Endothelial cell of umbilical vein (primary cell): ENCODE measurements around the gene PNLDC1. TPM values are rescaled to one million over a fixed set of nuclear protein-coding genes. Genes with fewer than 3 reads are reported as not detected.
"Not testable (repeated sequence)": the region's sequence is repeated elsewhere in the genome, so short reads cannot be mapped to it uniquely, and the experiment has no call there.

Source experiments
- BruUV-seq: library from RNA; stranded (reverse); fragments of 400-500 nt; replicated peaks from 2 replicates; lab custom pipeline; 2021; lab: Mats Ljungman, UMichigan
- CTCF ChIA-PET: fragments of 300-600, 350-600 bp; sonication (Branson Sonifier 250); formaldehyde crosslinking; loops from one replicate; lab custom pipeline; 2021; ENCODE audit warnings: antibody characterized with exemption, inconsistent platforms; lab: Charles Lee
- POLR2A ChIA-PET: fragments of 300-600, 350-600 bp; sonication (Branson Sonifier 250); formaldehyde crosslinking; loops from one replicate; lab custom pipeline; 2021; ENCODE audit warnings: antibody characterized with exemption, inconsistent platforms; lab: Charles Lee
- DNase-seq: peaks from one replicate; pipeline ENCODE4 v3.0.0-alpha.2; 2011; ENCODE audit warnings: low read depth, low spot score
- FAIRE-seq: peaks from 2 replicates; lab custom pipeline; 2011; peaks lifted over from hg19 to GRCh38; lab: Jason Lieb, UNC
- H2AFZ ChIP-seq: 2 replicates; pipeline ENCODE4 v1.6.0; 2012; ENCODE audit warnings: low read depth, low read length, control low read depth, inconsistent platforms
- H3K27ac ChIP-seq: 2 replicates; pipeline ENCODE4 v1.5.1; 2011; ENCODE audit warnings: low read depth, mild to moderate bottlenecking, control low read depth, low read length, moderate library complexity; ENCODE audit not compliant: insufficient read depth
- H3K27me3 ChIP-seq, 2 experiments: 2 replicates each; pipeline versions ENCODE4 v1.6.0 to v1.6.1; 2011; ENCODE audit warnings: low read length in 2 of 2, mixed read lengths in 1 of 2; ENCODE audit not compliant: control insufficient read depth in 2 of 2, insufficient read depth in 2 of 2
- H3K36me3 ChIP-seq, 2 experiments: 2 replicates in 1 of 2; 3 replicates in 1 of 2; pipeline ENCODE4 v1.5.1; 2011; ENCODE audit warnings: low read length in 2 of 2, mild to moderate bottlenecking in 1 of 2, moderate library complexity in 1 of 2; ENCODE audit not compliant: control insufficient read depth in 2 of 2, insufficient read depth in 2 of 2; ENCODE audit errors: extremely low read depth in 1 of 2
- H3K4me1 ChIP-seq: 3 replicates; pipeline ENCODE4 v1.5.1; 2011; ENCODE audit warnings: mild to moderate bottlenecking, low read length; ENCODE audit not compliant: control insufficient read depth, insufficient read depth; ENCODE audit errors: extremely low read depth
- H3K4me2 ChIP-seq: 2 replicates; pipeline ENCODE4 v1.6.1; 2011; ENCODE audit warnings: low read length, control low read depth, mixed read lengths; ENCODE audit not compliant: insufficient read depth
- H3K4me3 ChIP-seq, 3 experiments: fragments of 200-600 bp in 1 of 3; sonication (generic), shearing (Covaris generic) in 1 of 3; replicated peaks in 1 of 3; 2 replicates each; pipeline ENCODE4 v1.5.1; 2011 to 2016; ENCODE audit warnings: control low read depth in 3 of 3, low read length in 3 of 3, mild to moderate bottlenecking in 2 of 3, inconsistent platforms in 1 of 3, low read depth in 1 of 3, moderate library complexity in 1 of 3; ENCODE audit not compliant: insufficient read depth in 1 of 3
- H3K79me2 ChIP-seq: 2 replicates; pipeline ENCODE4 v1.6.0; 2012; ENCODE audit warnings: low read length, inconsistent platforms; ENCODE audit not compliant: control insufficient read depth, insufficient read depth
- H3K9ac ChIP-seq: replicated peaks from 2 replicates; pipeline ENCODE3; 2011; ENCODE audit warnings: low read length, control low read depth; ENCODE audit not compliant: insufficient read depth; ENCODE audit errors: extremely low read depth
- H3K9me1 ChIP-seq: replicated peaks from 3 replicates; pipeline ENCODE4 v1.6.0; 2011; ENCODE audit warnings: mild to moderate bottlenecking, low read length; ENCODE audit not compliant: control insufficient read depth, insufficient read depth; ENCODE audit errors: extremely low read depth
- H3K9me3 ChIP-seq: replicated peaks from 2 replicates; pipeline ENCODE4 v1.5.1; 2012; ENCODE audit warnings: low read length, inconsistent platforms; ENCODE audit not compliant: control insufficient read depth, insufficient read depth
- H4K20me1 ChIP-seq: replicated peaks from 2 replicates; pipeline ENCODE3; 2011; ENCODE audit warnings: mild to moderate bottlenecking, low read length; ENCODE audit not compliant: control insufficient read depth, insufficient read depth; ENCODE audit errors: extremely low read depth
- EZH2 ChIP-seq: IDR thresholded peaks from 2 replicates; pipeline ENCODE4 v1.6.1; 2012; ENCODE audit warnings: borderline replicate concordance, low read depth, mild to moderate bottlenecking, moderate library complexity, low read length, inconsistent platforms; ENCODE audit not compliant: severe bottlenecking
- FOS ChIP-seq: IDR thresholded peaks from 2 replicates; pipeline ENCODE4 v1.6.1; 2011; ENCODE audit warnings: mild to moderate bottlenecking, low read length, moderate library complexity, borderline replicate concordance; ENCODE audit not compliant: insufficient read depth
- GATA2 ChIP-seq: IDR thresholded peaks from 2 replicates; pipeline ENCODE4 v1.7.0; 2011; ENCODE audit warnings: low read depth, mild to moderate bottlenecking, moderate library complexity, mixed read lengths, low read length; ENCODE audit not compliant: insufficient read length, insufficient read depth
- JUN ChIP-seq: IDR thresholded peaks from 2 replicates; pipeline ENCODE4 v1.6.1; 2011; ENCODE audit warnings: borderline replicate concordance, low read depth; ENCODE audit not compliant: insufficient read length, insufficient read depth
- MYC ChIP-seq: IDR thresholded peaks from one replicate; pipeline ENCODE4 v1.6.1; 2011; ENCODE audit warnings: mild to moderate bottlenecking, low read depth, low read length
- POLR2A ChIP-seq: IDR thresholded peaks from 2 replicates; pipeline ENCODE4 v1.6.1; 2012; ENCODE audit warnings: low read depth, mild to moderate bottlenecking, control low read depth, low read length
- POLR2AphosphoS5 ChIP-seq: IDR thresholded peaks from 2 replicates; pipeline ENCODE4 v1.6.1; 2012; ENCODE audit warnings: low read depth, mild to moderate bottlenecking, control low read depth, low read length, moderate library complexity; ENCODE audit not compliant: insufficient read depth
- dilution Hi-C: fragments of 300-500 bp; cut with MboI; formaldehyde crosslinking; loops from one replicate; pipeline ENCODE4 v1.15.0; 2019; ENCODE audit warnings: low sequenced_read_pairs; ENCODE audit not compliant: extremely low pct_ligation_motif_present
- intact Hi-C: fragments of 100-400 bp; cut with micrococcal nuclease; formaldehyde crosslinking; loops from one replicate; pipeline ENCODE4 v1.10.0; 2022
- polyA plus RNA-seq, 4 experiments: library from polyadenylated mRNA; depleted of rRNA in 3 of 4; stranded (reverse) in 3 of 4; unstranded in 1 of 4; fragments of >200 nt; gene quantifications; 2 replicates each; pipeline versions ENCODE4 v1.2.1 to v1.2.3, GENCODE V29; 2011 to 2012; ENCODE audit warnings: missing spikeins in 1 of 4
- total RNA-seq: library from RNA; stranded (reverse); gene quantifications from 2 replicates; pipeline ENCODE4 v1.2.3, GENCODE V29; 2021
- TF ChIP-seq, protein P1 (sequence below): IDR thresholded peaks from 2 replicates; pipeline ENCODE4 v1.6.1; 2011; ENCODE audit not compliant: insufficient read depth, insufficient read length
- TF ChIP-seq, protein P2 (sequence below), 2 donors: IDR thresholded peaks; 1 replicate in 1 of 2; 2 replicates in 1 of 2; pipeline ENCODE4 v1.5.1; 2011; ENCODE audit warnings: low read length in 2 of 2, mild to moderate bottlenecking in 2 of 2, moderate library complexity in 2 of 2, control low read depth in 1 of 2, inconsistent platforms in 1 of 2, low read depth in 1 of 2; ENCODE audit not compliant: insufficient read depth in 1 of 2; ENCODE audit errors: extremely low read depth in 1 of 2

The PNLDC1 gene
- total and polyA plus RNA-seq, 2 donors (not counting 3 experiments of a cell fraction or from before 2014, with no cell fraction given): not detected

DNA sequence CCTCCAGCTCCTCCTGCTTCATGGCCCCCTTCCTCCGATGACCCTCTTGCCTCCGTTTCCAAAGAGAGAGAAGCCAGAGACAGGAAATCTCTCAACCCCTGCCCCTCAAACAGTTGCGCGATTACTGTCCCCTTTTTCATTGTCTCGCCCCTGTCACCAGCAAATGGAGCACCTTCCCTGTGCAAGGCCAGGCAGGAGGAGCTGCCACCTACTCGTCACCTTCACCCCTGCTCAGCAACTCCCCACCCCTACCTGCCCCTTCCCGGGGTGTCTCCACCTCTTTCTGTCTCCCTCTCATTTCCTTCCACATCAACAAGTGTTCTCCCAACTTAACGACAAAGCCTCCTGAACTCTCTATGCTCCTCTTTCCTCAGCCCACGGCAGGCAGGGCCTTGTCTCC lies 13.7 kb downstream of the PNLDC1 start:
- Histone ChIP-seq H3K27ac (no peak overlapping the region), H4K20me1 (no peaks in the 10 kb centered on the region), H3K27me3 (no peaks in the 10 kb centered on the region), H3K4me1 (no peaks in the 10 kb centered on the region), H3K4me2 (no peak overlapping the region), H3K79me2 (no peaks in the 10 kb centered on the region), H3K36me3 (no peaks in the 10 kb centered on the region), H3K4me3 (no peak overlapping the region), H2AFZ (no peak overlapping the region), H3K9me3 (no peaks in the 10 kb centered on the region), H3K9ac (no peak overlapping the region), H3K9me1 (no peaks in the 10 kb centered on the region)
- TF ChIP-seq FOS (no peak), MYC (no peak), POLR2A (no peak), GATA2 (no peak)
- TF ChIP-seq, protein P1, sequence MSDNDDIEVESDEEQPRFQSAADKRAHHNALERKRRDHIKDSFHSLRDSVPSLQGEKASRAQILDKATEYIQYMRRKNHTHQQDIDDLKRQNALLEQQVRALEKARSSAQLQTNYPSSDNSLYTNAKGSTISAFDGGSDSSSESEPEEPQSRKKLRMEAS: no peak
- intact Hi-C loops (no loop called here), dilution Hi-C loops (no loop called here)
- ChIA-PET POLR2A (no interaction called here), CTCF (no interaction called here)
- DNase-seq: no peak
- no peak for FAIRE-seq
- no TSS peak for BruUV-seq

DNA sequence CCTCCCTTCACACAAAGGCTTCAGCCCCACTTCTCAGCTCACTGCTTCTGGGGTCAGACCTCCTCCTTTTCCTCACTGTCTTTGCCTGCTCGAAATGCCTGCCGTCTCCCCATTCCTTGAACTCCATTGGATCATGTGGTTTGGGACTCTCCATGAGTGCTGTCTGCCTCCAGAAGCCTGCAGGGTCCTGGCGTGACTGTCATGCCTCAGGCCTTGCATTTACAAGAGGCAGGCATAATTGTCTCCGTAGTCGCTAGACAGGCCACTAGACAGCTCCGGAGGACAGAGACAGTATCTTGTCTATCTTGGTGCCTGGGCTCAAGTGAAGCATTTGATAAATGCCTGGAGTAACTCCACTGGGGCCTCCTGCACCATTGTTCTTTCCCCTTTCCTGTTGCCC lies 15.3 kb downstream of the PNLDC1 start:
- intact Hi-C loops: no loop called here
- POLR2A ChIA-PET: no interaction called here
- no peak for DNase-seq
- Histone ChIP-seq H3K27me3 (no peaks in the 10 kb centered on the region), H3K4me3 (no peak overlapping the region), H3K9me1 (no peaks in the 10 kb centered on the region), H3K9me3 (no peaks in the 10 kb centered on the region), H3K4me1 (no peaks in the 10 kb centered on the region), H3K27ac (no peak overlapping the region), H4K20me1 (no peaks in the 10 kb centered on the region), H3K79me2 (no peaks in the 10 kb centered on the region), H3K36me3 (no peaks in the 10 kb centered on the region), H3K9ac (no peak overlapping the region), H3K4me2 (no peak overlapping the region), H2AFZ (no peak overlapping the region)
- no TSS peak for BruUV-seq
- FAIRE-seq: no peak
- TF ChIP-seq POLR2AphosphoS5 (no peak), JUN (no peak), POLR2A (no peak), MYC (no peak), GATA2 (no peak), EZH2 (no peak)
- TF ChIP-seq, protein P1: no peak
- TF ChIP-seq, protein P2, sequence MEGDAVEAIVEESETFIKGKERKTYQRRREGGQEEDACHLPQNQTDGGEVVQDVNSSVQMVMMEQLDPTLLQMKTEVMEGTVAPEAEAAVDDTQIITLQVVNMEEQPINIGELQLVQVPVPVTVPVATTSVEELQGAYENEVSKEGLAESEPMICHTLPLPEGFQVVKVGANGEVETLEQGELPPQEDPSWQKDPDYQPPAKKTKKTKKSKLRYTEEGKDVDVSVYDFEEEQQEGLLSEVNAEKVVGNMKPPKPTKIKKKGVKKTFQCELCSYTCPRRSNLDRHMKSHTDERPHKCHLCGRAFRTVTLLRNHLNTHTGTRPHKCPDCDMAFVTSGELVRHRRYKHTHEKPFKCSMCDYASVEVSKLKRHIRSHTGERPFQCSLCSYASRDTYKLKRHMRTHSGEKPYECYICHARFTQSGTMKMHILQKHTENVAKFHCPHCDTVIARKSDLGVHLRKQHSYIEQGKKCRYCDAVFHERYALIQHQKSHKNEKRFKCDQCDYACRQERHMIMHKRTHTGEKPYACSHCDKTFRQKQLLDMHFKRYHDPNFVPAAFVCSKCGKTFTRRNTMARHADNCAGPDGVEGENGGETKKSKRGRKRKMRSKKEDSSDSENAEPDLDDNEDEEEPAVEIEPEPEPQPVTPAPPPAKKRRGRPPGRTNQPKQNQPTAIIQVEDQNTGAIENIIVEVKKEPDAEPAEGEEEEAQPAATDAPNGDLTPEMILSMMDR (IDR thresholded peaks at IDR 0.05; ENCODE audit: extremely low read depth in 1 of 2, insufficient read depth in 1 of 2, low read depth in 1 of 2, low read length in 2 of 2): no peak
- CTCF ChIA-PET: no interaction called here
- dilution Hi-C loops: no loop called here

DNA sequence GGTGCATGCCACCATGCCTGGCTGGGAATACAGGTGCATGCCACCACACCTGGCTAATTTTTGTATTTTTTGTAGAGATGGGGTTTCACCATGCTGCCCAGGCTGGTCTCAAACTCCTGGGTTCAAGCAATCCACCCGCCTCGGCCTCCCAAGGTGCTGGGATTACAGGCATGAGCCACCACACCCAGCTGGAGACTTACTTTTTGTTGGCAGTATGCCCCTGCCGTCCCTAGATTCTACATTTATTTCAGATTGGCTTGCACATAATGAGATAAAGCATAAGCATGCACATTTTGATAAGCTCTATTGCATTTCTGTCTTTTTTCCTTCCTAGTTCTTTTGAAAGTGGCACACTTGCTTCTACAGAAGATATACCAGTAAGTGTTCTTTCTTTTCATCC lies 16.7 kb downstream of the PNLDC1 start:
- dilution Hi-C loops, H3K36me3 ChIP-seq, H3K9ac ChIP-seq, H3K4me1 ChIP-seq, POLR2A ChIA-PET, H4K20me1 ChIP-seq, H3K9me3 ChIP-seq, H3K4me2 ChIP-seq, H3K4me3 ChIP-seq, H2AFZ ChIP-seq, CTCF ChIA-PET, DNase-seq, FAIRE-seq, H3K27me3 ChIP-seq, intact Hi-C loops, H3K27ac ChIP-seq, BruUV-seq, H3K79me2 ChIP-seq, H3K9me1 ChIP-seq: not testable (repeated sequence)
